Mesendoderm (in vitro differentiated cells): Measurements from ENCODE around the gene TSPAN18.

Source experiments
- DNase-seq: peaks from one replicate; pipeline ENCODE4 v3.0.0; 2013
- H2AK5ac ChIP-seq: 2 replicates; pipeline ENCODE4 v1.6.1; 2013; ENCODE audit warnings: low read length, inconsistent platforms
- H2BK120ac ChIP-seq: 2 replicates; pipeline ENCODE4 v1.6.1; 2013; ENCODE audit warnings: low read depth, mild to moderate bottlenecking, low read length, moderate library complexity, mixed read lengths
- H2BK15ac ChIP-seq: replicated peaks from 2 replicates; pipeline ENCODE4 v1.6.1; 2013; ENCODE audit warnings: low read depth, mild to moderate bottlenecking, moderate library complexity
- H2BK5ac ChIP-seq: 2 replicates; pipeline ENCODE4 v1.6.1; 2013; ENCODE audit warnings: low read length, inconsistent platforms
- H3K18ac ChIP-seq: 2 replicates; pipeline ENCODE4 v1.6.1; 2013; ENCODE audit warnings: mild to moderate bottlenecking, low read length, mixed read lengths
- H3K23ac ChIP-seq: one replicate; pipeline ENCODE4 v1.6.1; 2013; ENCODE audit warnings: low read length
- H3K27ac ChIP-seq: 2 replicates; pipeline ENCODE4 v1.5.1; 2013; ENCODE audit warnings: low read depth, mild to moderate bottlenecking, inconsistent platforms, low read length, moderate library complexity
- H3K27me3 ChIP-seq: 2 replicates; pipeline ENCODE4 v1.6.1; 2013; ENCODE audit warnings: low read length, control low read depth, mild to moderate bottlenecking, inconsistent platforms; ENCODE audit not compliant: insufficient read depth, poor library complexity
- H3K36me3 ChIP-seq: 2 replicates; pipeline ENCODE4 v1.6.1; 2013; ENCODE audit warnings: low read length, inconsistent platforms; ENCODE audit not compliant: control insufficient read depth, insufficient read depth
- H3K4ac ChIP-seq: one replicate; pipeline ENCODE4 v1.6.1; 2013; ENCODE audit warnings: low read depth, mild to moderate bottlenecking, low read length, moderate library complexity
- H3K4me1 ChIP-seq: 2 replicates; pipeline ENCODE4 v1.6.1; 2013; ENCODE audit warnings: low read depth, low read length, inconsistent platforms; ENCODE audit not compliant: control insufficient read depth
- H3K4me2 ChIP-seq: 2 replicates; pipeline ENCODE4 v1.6.1; 2013; ENCODE audit warnings: low read length
- H3K4me3 ChIP-seq: 2 replicates; pipeline ENCODE4 v1.5.1; 2013; ENCODE audit warnings: mild to moderate bottlenecking, low read length
- H3K56ac ChIP-seq: one replicate; pipeline ENCODE4 v1.6.1; 2013; ENCODE audit warnings: low read length
- H3K79me1 ChIP-seq: 2 replicates; pipeline ENCODE4 v1.6.1; 2013; ENCODE audit warnings: low read length, inconsistent platforms
- H3K79me2 ChIP-seq: 2 replicates; pipeline ENCODE4 v1.6.1; 2013; ENCODE audit warnings: mild to moderate bottlenecking, low read length; ENCODE audit not compliant: control insufficient read depth, insufficient read depth
- H3K9ac ChIP-seq: 2 replicates; pipeline ENCODE4 v1.6.1; 2013; ENCODE audit warnings: low read length, inconsistent platforms
- H4K5ac ChIP-seq: one replicate; pipeline ENCODE4 v1.6.1; 2013; ENCODE audit warnings: low read length
- H4K8ac ChIP-seq: one replicate; pipeline ENCODE4 v1.6.1; 2013; ENCODE audit warnings: low read depth, mild to moderate bottlenecking, control low read depth, low read length, moderate library complexity
- WGBS: extraction: QIAGEN DNeasy Blood & Tissue Kit; methylation state at CpG from one replicate; pipeline ENCODE4 v1.1.7; 2013; ENCODE audit warnings: low lambda C conversion rate, missing lambda C conversion rate; ENCODE audit not compliant: insufficient coverage; ENCODE audit errors: extremely low coverage; 5-methylcytosine and 5-hydroxymethylcytosine counted together

TSPAN18 gene

GRCh38 chr11:44928816-44929215 is 202.1 kb downstream of the TSPAN18 start:
- H2BK120ac ChIP-seq, result no peak overlapping the region
- H3K27me3 ChIP-seq, result no peaks in the 10 kb centered on the region
- no peak overlapping the region for H2BK15ac ChIP-seq
- H3K4me3 ChIP-seq, result no peak overlapping the region
- H3K4me2 ChIP-seq, result no peak overlapping the region
- H3K79me2 ChIP-seq, result no peaks in the 10 kb centered on the region
- peak; percentile 95 for DNase-seq
- WGBS, result no CpG with 5 or more reads among the region's 4 CpGs
- no peak overlapping the region for H4K5ac ChIP-seq
- H3K4ac ChIP-seq, result peak overlapping the region; percentile 10
- H2AK5ac ChIP-seq, result no peak overlapping the region
- H3K27ac ChIP-seq, result no peak overlapping the region
- H3K4me1 ChIP-seq, result peaks cover 4% of the 10 kb centered on the region
- no peak overlapping the region for H3K18ac ChIP-seq
- no peaks in the 10 kb centered on the region for H3K79me1 ChIP-seq
- no peak overlapping the region for H3K9ac ChIP-seq
- H4K8ac ChIP-seq, result no peak overlapping the region
- H3K23ac ChIP-seq, result no peak overlapping the region
- peak overlapping the region; percentile 67 for H3K56ac ChIP-seq
- H3K36me3 ChIP-seq, result no peaks in the 10 kb centered on the region
- H2BK5ac ChIP-seq, result no peak overlapping the region

GRCh38 chr11:44930588-44931302 is 204.0 kb downstream of the TSPAN18 start:
- no peak overlapping the region for H2BK5ac ChIP-seq
- H2BK15ac ChIP-seq, result no peak overlapping the region
- no peaks in the 10 kb centered on the region for H3K27me3 ChIP-seq
- H3K56ac ChIP-seq, result no peak overlapping the region
- peaks cover 4% of the 10 kb centered on the region for H3K4me1 ChIP-seq
- no peak overlapping the region for H4K5ac ChIP-seq
- no peak overlapping the region for H3K4ac ChIP-seq
- no peaks in the 10 kb centered on the region for H3K79me2 ChIP-seq
- no peak overlapping the region for H3K27ac ChIP-seq
- H2BK120ac ChIP-seq, result no peak overlapping the region
- H3K4me2 ChIP-seq, result no peak overlapping the region
- H4K8ac ChIP-seq, result no peak overlapping the region
- no peak overlapping the region for H2AK5ac ChIP-seq
- WGBS, result no CpG with 5 or more reads among the region's 13 CpGs
- H3K4me3 ChIP-seq, result no peak overlapping the region
- no peaks in the 10 kb centered on the region for H3K36me3 ChIP-seq
- DNase-seq, result peak; percentile 71
- no peaks in the 10 kb centered on the region for H3K79me1 ChIP-seq
- H3K18ac ChIP-seq, result no peak overlapping the region
- H3K23ac ChIP-seq, result no peak overlapping the region
- H3K9ac ChIP-seq, result no peak overlapping the region

GRCh38 chr11:44931466-44931865 is 204.7 kb downstream of the TSPAN18 start:
- Histone ChIP-seq H3K4me3 (no peak overlapping the region), H3K18ac (no peak overlapping the region), H2AK5ac (no peak overlapping the region), H3K4me1 (peaks cover 4% of the 10 kb centered on the region), H4K5ac (no peak overlapping the region), H3K56ac (no peak overlapping the region), H3K27me3 (no peaks in the 10 kb centered on the region), H2BK5ac (no peak overlapping the region), H2BK120ac (no peak overlapping the region), H3K23ac (no peak overlapping the region), H3K27ac (no peak overlapping the region), H3K4ac (no peak overlapping the region), H3K79me1 (no peaks in the 10 kb centered on the region), H3K36me3 (no peaks in the 10 kb centered on the region), H3K79me2 (no peaks in the 10 kb centered on the region), H4K8ac (no peak overlapping the region), H3K4me2 (no peak overlapping the region), H3K9ac (peak overlapping the region; percentile 8), H2BK15ac (no peak overlapping the region)
- peak; percentile 68 for DNase-seq
- no CpG with 5 or more reads among the region's 3 CpGs for WGBS

GRCh38 chr11:44934110-44934509 is 207.3 kb downstream of the TSPAN18 start:
- Histone ChIP-seq H2BK120ac (no peak overlapping the region), H3K56ac (no peak overlapping the region), H3K4me3 (no peak overlapping the region), H2BK5ac (no peak overlapping the region), H3K79me2 (no peaks in the 10 kb centered on the region), H3K4ac (no peak overlapping the region), H3K36me3 (no peaks in the 10 kb centered on the region), H4K8ac (no peak overlapping the region), H3K27me3 (no peaks in the 10 kb centered on the region), H3K79me1 (no peaks in the 10 kb centered on the region), H3K9ac (no peak overlapping the region), H3K27ac (no peak overlapping the region), H2BK15ac (no peak overlapping the region), H3K23ac (no peak overlapping the region), H3K4me1 (no peaks in the 10 kb centered on the region), H4K5ac (no peak overlapping the region), H2AK5ac (no peak overlapping the region), H3K4me2 (no peak overlapping the region), H3K18ac (no peak overlapping the region)
- WGBS, result no CpG with 5 or more reads among the region's 2 CpGs
- no peak for DNase-seq

- Histone ChIP-seq H3K23ac (no peak overlapping the region), H3K4ac (no peak overlapping the region), H3K36me3 (no peaks in the 10 kb centered on the region), H3K9ac (no peak overlapping the region), H3K56ac (no peak overlapping the region), H2BK5ac (no peak overlapping the region), H3K79me2 (no peaks in the 10 kb centered on the region), H3K27ac (no peak overlapping the region), H2AK5ac (no peak overlapping the region), H2BK15ac (no peak overlapping the region), H3K4me3 (no peak overlapping the region), H3K18ac (no peak overlapping the region), H3K4me1 (no peaks in the 10 kb centered on the region), H2BK120ac (no peak overlapping the region), H4K5ac (no peak overlapping the region), H3K79me1 (no peaks in the 10 kb centered on the region), H4K8ac (no peak overlapping the region), H3K4me2 (no peak overlapping the region), H3K27me3 (no peaks in the 10 kb centered on the region)
- no CpG with 5 or more reads among the region's 13 CpGs for WGBS
- no peak for DNase-seq
These were observed 208.0 kb downstream of the TSPAN18 start for GRCh38 chr11:44934735-44935250.

- no peak overlapping the region for H2BK15ac ChIP-seq
- H4K5ac ChIP-seq, result no peak overlapping the region
- H3K56ac ChIP-seq, result peak overlapping the region; percentile 29
- H3K36me3 ChIP-seq, result no peaks in the 10 kb centered on the region
- no peaks in the 10 kb centered on the region for H3K79me2 ChIP-seq
- no peak overlapping the region for H3K4me2 ChIP-seq
- no peak overlapping the region for H2BK120ac ChIP-seq
- H2BK5ac ChIP-seq, result no peak overlapping the region
- WGBS, result no CpG with 5 or more reads among the region's 20 CpGs
- H4K8ac ChIP-seq, result no peak overlapping the region
- no peaks in the 10 kb centered on the region for H3K4me1 ChIP-seq
- H3K27ac ChIP-seq, result no peak overlapping the region
- H3K27me3 ChIP-seq, result no peaks in the 10 kb centered on the region
- H3K9ac ChIP-seq, result no peak overlapping the region
- H3K23ac ChIP-seq, result no peak overlapping the region
- peak; percentile 87 for DNase-seq
- no peaks in the 10 kb centered on the region for H3K79me1 ChIP-seq
- H3K4me3 ChIP-seq, result no peak overlapping the region
- H3K4ac ChIP-seq, result no peak overlapping the region
- no peak overlapping the region for H2AK5ac ChIP-seq
- no peak overlapping the region for H3K18ac ChIP-seq
These were observed 209.8 kb downstream of the TSPAN18 start for GRCh38 chr11:44936525-44936924.
